Right lobe of liver (tissue), 6 donors: ENCODE results near the gene GRID1. TPM values are rescaled to one million over a fixed set of nuclear protein-coding genes. Genes with fewer than 3 reads are reported as not detected.

Experiments
- ATAC-seq, 4 donors: fragments of 200-7000 bp; cut with Tn5 transposase; one replicate each; pipeline ENCODE4 v1.9.1; 2020; ENCODE audit warnings: mild to moderate bottlenecking in 4 of 4, moderate library complexity in 4 of 4
- DNase-seq, 3 donors: peaks; one replicate each; pipeline ENCODE4 v3.0.0-alpha.2; 2020
- H3K27ac ChIP-seq, 3 donors: fragments of 200-600 bp; one replicate each; pipeline ENCODE4 v1.8.0; 2022
- H3K27me3 ChIP-seq, 2 donors: fragments of 200-600 bp; one replicate each; pipeline ENCODE4 v1.8.0; 2022
- H3K36me3 ChIP-seq, 4 donors: fragments of 200-600 bp; sonication (generic) in 1 of 4; one replicate each; pipeline versions ENCODE4 v1.5.1 to v1.8.0; 2017 to 2022; ENCODE audit warnings: control low read depth in 1 of 4
- H3K4me1 ChIP-seq, 4 donors: fragments of 200-600 bp; sonication (generic) in 1 of 4; one replicate each; pipeline versions ENCODE4 v1.5.1 to v1.8.0; 2017 to 2022; ENCODE audit warnings: control low read depth in 1 of 4
- H3K4me3 ChIP-seq, 3 donors: fragments of 200-600 bp; one replicate each; pipeline ENCODE4 v1.8.0; 2022
- H3K9me3 ChIP-seq, 4 donors: fragments of 200-600 bp; sonication (generic) in 1 of 4; one replicate each; pipeline versions ENCODE4 v1.5.1 to v1.8.0; 2017 to 2022; ENCODE audit warnings: control low read depth in 1 of 4
- POLR2A ChIP-seq: fragments of 450-650 bp; IDR thresholded peaks from one replicate; pipeline ENCODE4 v1.6.1; 2017; ENCODE audit warnings: antibody characterized with exemption, mild to moderate bottlenecking
- WGBS: methylation state at CpG from one replicate; pipeline ENCODE4 v1.1.6; 2018; ENCODE audit warnings: low coverage, low lambda C conversion rate; ENCODE audit not compliant: insufficient coverage; ENCODE audit errors: missing lambda C conversion rate; 5-methylcytosine and 5-hydroxymethylcytosine counted together
- intact Hi-C, 2 donors: fragments of 100-400 bp; cut with DNase I; formaldehyde crosslinking; loops; one replicate each; pipeline versions ENCODE4 v1.11.2 to v1.14.1; 2022
- total RNA-seq, 6 experiments: library from RNA; depleted of rRNA in 2 of 6; stranded (reverse); fragments of >200 nt in 2 of 6; fragmentation: NEBNext Ultra II Directional in 3 of 6; extraction: Animal tissue kit (Norgen Biotek cat#: 25700) in 3 of 6; gene quantifications; one replicate each; pipeline versions ENCODE4 v1.1.0 to v1.2.4, GENCODE V29; 2016 to 2023
- TF ChIP-seq, protein P1 (sequence below), 4 donors: fragments of 200-600 bp in 3 of 4; fragments of 450-650 bp in 1 of 4; IDR thresholded peaks; one replicate each; pipeline versions ENCODE4 v1.5.1 to v1.8.0; 2016 to 2022; ENCODE audit warnings: antibody characterized with exemption in 4 of 4, mild to moderate bottlenecking in 2 of 4
- donor health status: DM: no; HTN: yes; CAD: no.
- donor health status: DM: no; HTN: no; CAD: no.
- donor health status: DM: no; HTN: no; CAD: no.
- donor health status: DM: no; HTN: yes; CAD: no.
- donor health status: DM: no; HTN: yes; CAD: no.

The GRID1 gene
- total RNA-seq, 6 experiments from 2014 or later: 0.05 to 1.9 (median 0.81) TPM

DNA sequence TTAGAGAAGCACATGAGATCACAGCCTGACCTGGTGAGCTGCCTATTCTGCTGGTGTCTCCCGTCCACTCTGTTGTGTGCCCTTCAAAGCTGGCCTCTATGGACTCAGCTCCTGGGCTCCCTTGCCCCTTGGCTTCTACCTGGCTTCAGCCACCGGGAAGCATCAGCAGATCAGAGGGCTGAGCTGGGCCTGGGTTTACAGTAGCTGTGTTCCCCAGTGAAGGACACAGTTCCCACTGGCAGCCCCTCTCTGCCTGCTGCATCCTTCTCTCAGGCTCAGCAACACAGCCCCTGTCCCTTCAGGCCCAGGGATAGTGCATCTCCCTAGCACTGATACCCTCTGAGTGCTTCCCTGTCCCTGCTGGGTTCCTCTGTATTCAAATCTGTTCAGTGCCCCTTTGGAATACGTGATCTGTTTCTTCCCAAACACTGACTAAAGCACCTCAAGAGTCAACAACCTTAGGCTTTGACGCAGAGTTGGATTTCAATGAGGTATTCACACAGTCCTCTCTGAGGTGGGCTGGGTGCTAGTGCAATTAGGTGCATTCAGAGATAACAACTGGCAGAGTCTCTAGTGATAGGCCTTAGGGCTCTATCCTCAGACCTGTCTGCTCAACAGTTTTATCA is 109.8 kb downstream of the GRID1 start:
- DNase-seq (no peak), ATAC-seq (no peak)
- Histone ChIP-seq H3K27me3 (no peaks in the 10 kb centered on the region), H3K9me3 (no peaks in the 10 kb centered on the region), H3K36me3 (no peaks in the 10 kb centered on the region), H3K4me1 (no peaks in the 10 kb centered on the region), H3K4me3 (no peak overlapping the region), H3K27ac (no peak overlapping the region)
- 70% methylated on average over 4 of the region's 4 CpGs for WGBS
- intact Hi-C loops: no loop called here
- no peak for TF ChIP-seq POLR2A
- TF ChIP-seq, protein P1, sequence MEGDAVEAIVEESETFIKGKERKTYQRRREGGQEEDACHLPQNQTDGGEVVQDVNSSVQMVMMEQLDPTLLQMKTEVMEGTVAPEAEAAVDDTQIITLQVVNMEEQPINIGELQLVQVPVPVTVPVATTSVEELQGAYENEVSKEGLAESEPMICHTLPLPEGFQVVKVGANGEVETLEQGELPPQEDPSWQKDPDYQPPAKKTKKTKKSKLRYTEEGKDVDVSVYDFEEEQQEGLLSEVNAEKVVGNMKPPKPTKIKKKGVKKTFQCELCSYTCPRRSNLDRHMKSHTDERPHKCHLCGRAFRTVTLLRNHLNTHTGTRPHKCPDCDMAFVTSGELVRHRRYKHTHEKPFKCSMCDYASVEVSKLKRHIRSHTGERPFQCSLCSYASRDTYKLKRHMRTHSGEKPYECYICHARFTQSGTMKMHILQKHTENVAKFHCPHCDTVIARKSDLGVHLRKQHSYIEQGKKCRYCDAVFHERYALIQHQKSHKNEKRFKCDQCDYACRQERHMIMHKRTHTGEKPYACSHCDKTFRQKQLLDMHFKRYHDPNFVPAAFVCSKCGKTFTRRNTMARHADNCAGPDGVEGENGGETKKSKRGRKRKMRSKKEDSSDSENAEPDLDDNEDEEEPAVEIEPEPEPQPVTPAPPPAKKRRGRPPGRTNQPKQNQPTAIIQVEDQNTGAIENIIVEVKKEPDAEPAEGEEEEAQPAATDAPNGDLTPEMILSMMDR (IDR thresholded peaks at IDR 0.05): no peak

DNA sequence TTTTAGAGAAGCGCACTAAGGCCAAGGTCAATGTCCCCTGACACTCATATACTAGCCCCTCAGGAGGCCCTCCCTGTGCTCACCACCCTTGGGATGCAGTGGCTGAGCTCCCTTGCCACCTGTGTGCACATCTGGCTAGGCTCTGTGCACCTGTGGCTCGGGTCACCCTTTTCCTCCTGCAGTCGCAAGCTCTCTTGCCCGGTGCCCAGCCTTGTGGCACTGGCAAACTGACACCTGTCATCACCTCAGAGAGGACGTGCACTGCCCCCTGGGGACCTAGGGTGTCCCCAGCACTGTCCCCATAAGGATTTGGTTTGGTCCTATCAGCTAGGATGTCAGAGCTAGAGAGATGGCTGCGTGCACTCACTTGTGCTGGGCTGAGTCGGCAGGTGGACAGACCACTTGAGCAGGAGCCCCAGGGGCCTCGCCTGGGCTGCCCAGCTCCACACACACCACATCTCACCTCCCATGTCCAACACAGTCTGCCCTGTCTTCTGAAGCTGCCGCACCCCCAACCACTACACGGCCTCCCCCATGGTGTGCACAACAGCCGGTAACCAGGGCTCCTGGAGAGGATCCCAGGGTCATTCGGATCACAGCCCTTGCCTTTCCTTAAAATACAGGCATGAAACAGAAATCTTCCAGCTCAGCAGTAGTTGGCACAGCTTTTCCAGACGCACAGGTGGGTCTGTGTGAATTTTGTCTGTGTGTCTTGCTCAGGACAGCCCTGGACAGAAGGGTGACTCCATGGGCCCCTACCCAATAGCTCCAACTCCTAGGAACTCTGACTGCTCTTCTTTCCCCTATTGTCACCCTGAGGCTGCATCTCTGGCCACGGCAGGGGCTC is 111.0 kb downstream of the GRID1 start:
- H3K27ac ChIP-seq: no peak overlapping the region
- H3K9me3 ChIP-seq: no peaks in the 10 kb centered on the region
- H3K4me1 ChIP-seq: no peaks in the 10 kb centered on the region
- ATAC-seq (no peak), DNase-seq (no peak)
- intact Hi-C loops: no loop called here
- TF ChIP-seq POLR2A: no peak
- TF ChIP-seq, protein P1 (IDR thresholded peaks at IDR 0.05): no peak
- H3K4me3 ChIP-seq: no peak overlapping the region
- WGBS: 59% methylated on average over 9 of the region's 14 CpGs
- no peaks in the 10 kb centered on the region for H3K36me3 ChIP-seq
- H3K27me3 ChIP-seq: no peaks in the 10 kb centered on the region

DNA sequence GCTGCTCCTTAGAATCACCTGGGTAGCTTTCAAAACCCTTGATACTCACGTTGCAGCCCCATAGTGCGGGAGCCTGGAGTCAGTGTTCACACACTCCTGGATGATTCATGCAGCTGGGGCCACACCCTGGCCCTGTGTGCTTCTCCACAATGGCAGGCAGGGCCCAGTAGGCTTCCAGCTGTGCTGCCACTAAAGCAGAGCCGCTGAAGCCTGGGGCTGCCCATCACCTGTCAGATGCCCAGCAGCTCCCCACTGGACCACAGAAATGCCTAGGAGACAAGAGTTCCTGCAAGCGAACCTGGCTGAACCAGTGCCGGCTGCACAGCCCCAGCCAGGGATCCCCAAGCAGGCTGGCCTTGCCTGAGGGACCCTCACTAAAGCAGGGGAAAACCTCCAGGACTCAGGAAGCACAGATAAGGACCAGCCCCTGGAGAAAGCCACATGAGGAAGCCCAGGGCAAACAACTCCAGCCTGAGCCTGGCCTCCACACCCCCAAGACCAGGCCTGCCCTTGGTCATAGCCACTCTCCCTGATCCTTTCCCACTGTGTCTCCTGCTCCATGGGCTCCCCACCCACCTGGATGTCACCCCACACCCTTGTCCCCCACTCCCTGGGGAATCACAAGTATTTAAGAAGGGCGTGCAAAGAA is 111.9 kb downstream of the GRID1 start:
- H3K36me3 ChIP-seq: no peaks in the 10 kb centered on the region
- no peaks in the 10 kb centered on the region for H3K9me3 ChIP-seq
- peak in 1 of 3 donors; percentile 33 for DNase-seq
- H3K27ac ChIP-seq: no peak overlapping the region
- H3K27me3 ChIP-seq: no peaks in the 10 kb centered on the region
- intact Hi-C loops: no loop called here
- 32% methylated on average over 2 of the region's 6 CpGs for WGBS
- TF ChIP-seq, protein P1 (IDR thresholded peaks at IDR 0.05): no peak
- no peak for TF ChIP-seq POLR2A
- no peaks in the 10 kb centered on the region for H3K4me1 ChIP-seq
- H3K4me3 ChIP-seq: no peak overlapping the region
- ATAC-seq: no peak

DNA sequence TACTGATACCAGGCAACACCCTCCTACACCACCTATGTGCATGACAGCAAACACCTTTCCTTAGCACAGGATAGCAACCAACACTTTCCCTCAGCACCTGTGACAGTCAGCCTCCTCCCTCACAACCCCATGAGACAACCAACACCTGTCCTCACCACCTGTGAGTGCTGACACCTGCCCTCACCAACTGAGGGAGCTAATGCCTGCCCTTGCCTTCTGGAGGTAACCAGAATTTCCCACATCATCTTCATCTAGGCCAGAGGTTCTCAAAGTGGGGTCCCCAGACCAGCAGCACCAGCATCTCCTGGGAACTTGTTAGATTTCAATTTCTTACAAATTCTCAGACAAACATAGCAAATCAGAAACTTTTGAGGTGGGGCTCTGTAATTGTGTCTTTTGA is 112.5 kb downstream of the GRID1 start:
- TF ChIP-seq, protein P1 (IDR thresholded peaks at IDR 0.05): no peak
- TF ChIP-seq POLR2A: no peak
- no peak overlapping the region for H3K27ac ChIP-seq
- no peak for ATAC-seq
- no peaks in the 10 kb centered on the region for H3K4me1 ChIP-seq
- H3K36me3 ChIP-seq: no peaks in the 10 kb centered on the region
- H3K27me3 ChIP-seq: no peaks in the 10 kb centered on the region
- H3K4me3 ChIP-seq: no peak overlapping the region
- no peak for DNase-seq
- intact Hi-C loops: no loop called here
- no peaks in the 10 kb centered on the region for H3K9me3 ChIP-seq
